ENCODE data around the gene TMPRSS7. TPM values are rescaled to one million over a fixed set of nuclear protein-coding genes. Genes with fewer than 3 reads are reported as not detected.

The TMPRSS7 gene
- total and polyA plus RNA-seq, 2 donors from 2014 or later, result not detected

- H3K4me1 ChIP-seq (ENCODE audit: control insufficient read depth in 2 of 3, insufficient read depth in 2 of 3, low read depth in 1 of 3, low read length in 3 of 3), result no peaks in the 10 kb centered on the region
- H3K4me3 ChIP-seq (ENCODE audit: low read length in 3 of 3), result no peak overlapping the region
- peaks cover 0 to 9% (median 8%) of the 10 kb centered on the region in 3 donors for H3K36me3 ChIP-seq (ENCODE audit: control insufficient read depth in 2 of 3, insufficient read depth in 3 of 3, low read length in 3 of 3)
- no peak overlapping the region for H3K27ac ChIP-seq (ENCODE audit: low read depth in 2 of 2, low read length in 2 of 2)
- intact Hi-C loops (cut with DNase I), result no loop called here
- no peak for FAIRE-seq
- no peak for DNase-seq
- TF ChIP-seq, protein P1, sequence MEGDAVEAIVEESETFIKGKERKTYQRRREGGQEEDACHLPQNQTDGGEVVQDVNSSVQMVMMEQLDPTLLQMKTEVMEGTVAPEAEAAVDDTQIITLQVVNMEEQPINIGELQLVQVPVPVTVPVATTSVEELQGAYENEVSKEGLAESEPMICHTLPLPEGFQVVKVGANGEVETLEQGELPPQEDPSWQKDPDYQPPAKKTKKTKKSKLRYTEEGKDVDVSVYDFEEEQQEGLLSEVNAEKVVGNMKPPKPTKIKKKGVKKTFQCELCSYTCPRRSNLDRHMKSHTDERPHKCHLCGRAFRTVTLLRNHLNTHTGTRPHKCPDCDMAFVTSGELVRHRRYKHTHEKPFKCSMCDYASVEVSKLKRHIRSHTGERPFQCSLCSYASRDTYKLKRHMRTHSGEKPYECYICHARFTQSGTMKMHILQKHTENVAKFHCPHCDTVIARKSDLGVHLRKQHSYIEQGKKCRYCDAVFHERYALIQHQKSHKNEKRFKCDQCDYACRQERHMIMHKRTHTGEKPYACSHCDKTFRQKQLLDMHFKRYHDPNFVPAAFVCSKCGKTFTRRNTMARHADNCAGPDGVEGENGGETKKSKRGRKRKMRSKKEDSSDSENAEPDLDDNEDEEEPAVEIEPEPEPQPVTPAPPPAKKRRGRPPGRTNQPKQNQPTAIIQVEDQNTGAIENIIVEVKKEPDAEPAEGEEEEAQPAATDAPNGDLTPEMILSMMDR (IDR thresholded peaks at IDR 0.05; ENCODE audit: borderline replicate concordance, extremely low read depth, insufficient read depth), result no peak
- H3K9me3 ChIP-seq (ENCODE audit: control insufficient read depth in 2 of 3, insufficient read depth in 1 of 3, low read length in 3 of 3), result no peaks in the 10 kb centered on the region
- no peak overlapping the region for H3K9ac ChIP-seq (ENCODE audit: low read length in 3 of 3)
- H3K27me3 ChIP-seq (ENCODE audit: control insufficient read depth, insufficient read depth, low read length), result no peaks in the 10 kb centered on the region
Observed at GRCh38 chr3:111993038-111993437, 41.5 kb upstream of the TMPRSS7 start.

- Histone ChIP-seq H3K9ac (ENCODE audit: low read length in 3 of 3) (peak within 1 kb of the TSS in 2 of 3 donors; percentile 30 to 56), H3K4me3 (ENCODE audit: low read length in 3 of 3) (peak within 1 kb of the TSS; percentile 58 to 69 (median 67)), H3K36me3 (ENCODE audit: control insufficient read depth in 2 of 3, insufficient read depth in 3 of 3, low read length in 3 of 3) (no peaks in the 10 kb centered on the region), H3K9me3 (ENCODE audit: control insufficient read depth in 2 of 3, insufficient read depth in 1 of 3, low read length in 3 of 3) (no peaks in the 10 kb centered on the region), H3K4me1 (ENCODE audit: control insufficient read depth in 2 of 3, insufficient read depth in 2 of 3, low read depth in 1 of 3, low read length in 3 of 3) (peaks cover 0 to 3% (median 0%) of the 10 kb centered on the region in 3 donors), H3K27ac (ENCODE audit: low read depth in 2 of 2, low read length in 2 of 2) (no peak within 1 kb of the TSS), H3K27me3 (ENCODE audit: control insufficient read depth, insufficient read depth, low read length) (no peaks in the 10 kb centered on the region)
- DNase-seq, result peak; percentile 35 to 74 (median 68)
- no peak for FAIRE-seq
- intact Hi-C loops (cut with DNase I), result no loop called here
- TF ChIP-seq, protein P1 (IDR thresholded peaks at IDR 0.05; ENCODE audit: borderline replicate concordance, extremely low read depth, insufficient read depth), result no peak
Observed at GRCh38 chr3:111998636-111999483, 35.7 kb upstream of the TMPRSS7 start, which contains the start of gene TAGLN3. Gene TAGLN3 (plus strand): TSS chr3:111998922. CDS start chr3:111999423, 501 bp downstream.

DNA sequence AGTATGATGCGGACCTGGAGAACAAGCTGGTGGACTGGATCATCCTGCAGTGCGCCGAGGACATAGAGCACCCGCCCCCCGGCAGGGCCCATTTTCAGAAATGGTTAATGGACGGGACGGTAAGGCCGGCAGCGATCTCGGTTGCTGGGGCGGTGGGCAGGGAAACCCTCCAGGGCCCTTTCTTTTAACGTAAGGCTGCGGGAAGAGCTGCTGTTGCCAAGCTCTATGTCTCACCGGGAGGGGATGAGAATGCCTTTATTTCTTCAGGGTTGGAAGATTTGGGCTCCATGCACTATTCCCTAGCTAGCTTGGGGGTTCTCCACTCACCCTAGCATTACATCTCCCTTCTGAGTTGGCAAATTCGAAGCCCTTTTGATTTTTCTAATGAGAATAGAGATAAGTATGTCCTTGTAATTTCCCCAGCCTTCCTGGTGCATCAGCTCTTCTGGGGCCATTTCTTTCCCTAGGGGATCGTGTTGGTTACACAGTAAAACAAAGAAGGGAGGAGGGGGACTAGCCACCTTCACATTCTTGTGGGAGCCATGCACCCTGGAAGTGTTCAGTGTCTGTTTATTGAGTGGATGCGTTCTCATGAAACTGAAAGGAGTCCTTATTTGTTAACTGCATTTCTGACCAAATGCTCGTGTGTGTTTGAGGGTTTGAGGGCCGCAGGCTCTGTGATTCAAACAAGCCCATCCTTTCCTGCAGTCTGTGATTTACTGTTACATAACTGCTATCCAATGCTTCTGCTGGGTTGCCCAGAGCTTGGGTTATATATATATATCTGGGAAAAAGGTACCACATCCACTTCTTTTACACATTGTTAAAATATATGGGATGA, 34.8 kb upstream of the TMPRSS7 start:
- Histone ChIP-seq H3K27ac (ENCODE audit: low read depth in 2 of 2, low read length in 2 of 2) (no peak overlapping the region), H3K4me3 (ENCODE audit: low read length in 3 of 3) (peak overlapping the region in 2 of 3 donors; percentile 58 to 69), H3K9me3 (ENCODE audit: control insufficient read depth in 2 of 3, insufficient read depth in 1 of 3, low read length in 3 of 3) (no peaks in the 10 kb centered on the region), H3K9ac (ENCODE audit: low read length in 3 of 3) (peak overlapping the region in 1 of 3 donors; percentile 56), H3K36me3 (ENCODE audit: control insufficient read depth in 2 of 3, insufficient read depth in 3 of 3, low read length in 3 of 3) (no peaks in the 10 kb centered on the region), H3K4me1 (ENCODE audit: control insufficient read depth in 2 of 3, insufficient read depth in 2 of 3, low read depth in 1 of 3, low read length in 3 of 3) (peaks cover 0 to 3% (median 0%) of the 10 kb centered on the region in 3 donors), H3K27me3 (ENCODE audit: control insufficient read depth, insufficient read depth, low read length) (no peaks in the 10 kb centered on the region)
- FAIRE-seq, result no peak
- intact Hi-C loops (cut with DNase I), result no loop called here
- DNase-seq, result peak in 2 of 5 donors; percentile 60 to 74
- TF ChIP-seq, protein P1 (IDR thresholded peaks at IDR 0.05; ENCODE audit: borderline replicate concordance, extremely low read depth, insufficient read depth), result no peak

Data from kidney (tissue), 14 donors.